Ishikawa (cell line): Measurements from ENCODE around the gene CDH23.

Experiments used
- CEBPB ChIP-seq: IDR thresholded peaks from 2 replicates; pipeline ENCODE4 v1.6.1; 2012
- CREB1 ChIP-seq: IDR thresholded peaks from 2 replicates; pipeline ENCODE4 v1.6.1; 2012; ENCODE audit warnings: low read depth
- EGR1 ChIP-seq: IDR thresholded peaks from 2 replicates; pipeline ENCODE4 v1.6.1; 2012
- EP300 ChIP-seq: IDR thresholded peaks from 2 replicates; pipeline ENCODE4 v1.6.1; 2012; ENCODE audit warnings: borderline replicate concordance
- FOXM1 ChIP-seq: IDR thresholded peaks from 2 replicates; pipeline ENCODE4 v1.6.1; 2012; ENCODE audit warnings: low read depth, borderline replicate concordance
- MAX ChIP-seq: IDR thresholded peaks from 2 replicates; pipeline ENCODE4 v1.6.1; 2012
- NFIC ChIP-seq: IDR thresholded peaks from 2 replicates; pipeline ENCODE4 v1.6.1; 2012
- RAD21 ChIP-seq: IDR thresholded peaks from 2 replicates; pipeline ENCODE4 v1.6.1; 2012; ENCODE audit warnings: low read depth
- REST ChIP-seq: IDR thresholded peaks from 2 replicates; pipeline ENCODE4 v1.6.1; 2012; ENCODE audit warnings: low read depth, mild to moderate bottlenecking
- TAF1 ChIP-seq: IDR thresholded peaks from 2 replicates; pipeline ENCODE4 v1.6.1; 2012; ENCODE audit warnings: low read depth, mild to moderate bottlenecking
- TCF12 ChIP-seq: IDR thresholded peaks from 2 replicates; pipeline ENCODE4 v1.6.1; 2012; ENCODE audit warnings: low read depth
- TEAD4 ChIP-seq: IDR thresholded peaks from 2 replicates; pipeline ENCODE4 v1.6.1; 2012
- USF1 ChIP-seq: IDR thresholded peaks from 2 replicates; pipeline ENCODE4 v1.6.1; 2012
- YY1 ChIP-seq: IDR thresholded peaks from 2 replicates; pipeline ENCODE4 v1.6.1; 2012; ENCODE audit warnings: low read depth
- ZBTB7A ChIP-seq: IDR thresholded peaks from 2 replicates; pipeline ENCODE4 v1.6.1; 2012; ENCODE audit warnings: low read depth

The CDH23 gene

GRCh38 chr10:71358277-71358676, 38.4 kb upstream of the CDH23 start:
- TF ChIP-seq RAD21 (no peak), CEBPB (no peak), CREB1 (no peak)

- TF ChIP-seq USF1 (no peak), RAD21 (no peak), CEBPB (no peak), YY1 (no peak), TCF12 (no peak), MAX (no peak), ZBTB7A (no peak)
These were observed 37.2 kb upstream of the CDH23 start for GRCh38 chr10:71359364-71360046.

- TF ChIP-seq MAX (no peak), REST (no peak), USF1 (no peak), FOXM1 (no peak), TEAD4 (no peak), NFIC (no peak), CEBPB (no peak), ZBTB7A (no peak), YY1 (no peak), TAF1 (no peak)
These were observed 36.0 kb upstream of the CDH23 start for GRCh38 chr10:71360735-71361134.

GRCh38 chr10:71361581-71361980, 35.1 kb upstream of the CDH23 start:
- no peak for TF ChIP-seq RAD21

GRCh38 chr10:71362141-71362540, 34.6 kb upstream of the CDH23 start:
- no peak for TF ChIP-seq TEAD4
- TF ChIP-seq FOXM1, result no peak
- no peak for TF ChIP-seq NFIC
- no peak for TF ChIP-seq CREB1
- TF ChIP-seq EGR1, result no peak
- no peak for TF ChIP-seq TCF12
- TF ChIP-seq RAD21, result no peak
- TF ChIP-seq MAX, result no peak
- TF ChIP-seq USF1, result no peak
- TF ChIP-seq TAF1, result no peak
- TF ChIP-seq ZBTB7A, result no peak
- TF ChIP-seq YY1, result no peak
- no peak for TF ChIP-seq REST
- no peak for TF ChIP-seq CEBPB
- TF ChIP-seq EP300, result no peak

- TF ChIP-seq USF1, result no peak
- TF ChIP-seq TAF1, result no peak
- no peak for TF ChIP-seq EP300
- no peak for TF ChIP-seq CEBPB
- TF ChIP-seq NFIC, result no peak
- no peak for TF ChIP-seq REST
- TF ChIP-seq MAX, result no peak
- no peak for TF ChIP-seq TEAD4
- TF ChIP-seq ZBTB7A, result no peak
These were observed 32.8 kb upstream of the CDH23 start for GRCh38 chr10:71363936-71364335.
